GM23338 (cell line): ENCODE data around the gene SNX15.

Experiments
- CTCF ChIP-seq, 2 experiments: fragments of 200-600 bp in 1 of 2; sonication (generic) in 1 of 2; conservative IDR thresholded peaks; 2 replicates each; pipeline versions ENCODE4 v1.5.1 to v1.6.1; 2016 to 2017; ENCODE audit warnings: antibody characterized with exemption in 2 of 2, low read depth in 2 of 2, mild to moderate bottlenecking in 2 of 2, moderate library complexity in 1 of 2
- EZH2 ChIP-seq: fragments of 200-600 bp; sonication (generic); IDR thresholded peaks from one replicate; pipeline ENCODE4 v1.8.0; 2017; ENCODE audit warnings: antibody characterized with exemption, mild to moderate bottlenecking, low read depth; ENCODE audit not compliant: unreplicated experiment
- EZH2phosphoT487 ChIP-seq: fragments of 200-600 bp; sonication (generic); IDR thresholded peaks from one replicate; pipeline ENCODE4 v1.8.1; 2018; ENCODE audit warnings: antibody characterized with exemption; ENCODE audit not compliant: unreplicated experiment
- JUNB ChIP-seq: IDR thresholded peaks from one replicate; pipeline ENCODE4 v1.6.1; 2016; ENCODE audit warnings: antibody characterized with exemption; ENCODE audit not compliant: unreplicated experiment
- POLR2AphosphoS5 ChIP-seq: IDR thresholded peaks from 2 replicates; pipeline ENCODE4 v1.6.1; 2016; ENCODE audit warnings: antibody characterized with exemption, low read depth
- REST ChIP-seq: IDR thresholded peaks from one replicate; pipeline ENCODE4 v1.6.1; 2018; ENCODE audit warnings: antibody characterized with exemption; ENCODE audit not compliant: unreplicated experiment

GRCh38 chr11:64994318-64994717 is 32.9 kb upstream of the SNX15 start:
- TF ChIP-seq EZH2 (no peak), JUNB (no peak), EZH2phosphoT487 (no peak), CTCF (conservative IDR thresholded peaks at IDR 0.05; ENCODE audit: low read depth in 2 of 2) (no peak), REST (no peak), POLR2AphosphoS5 (no peak)
